ENCODE measurements around the gene TFDP1. TPM values are rescaled to one million over a fixed set of nuclear protein-coding genes. Genes with fewer than 3 reads are reported as not detected.

Gene TFDP1, protein sequence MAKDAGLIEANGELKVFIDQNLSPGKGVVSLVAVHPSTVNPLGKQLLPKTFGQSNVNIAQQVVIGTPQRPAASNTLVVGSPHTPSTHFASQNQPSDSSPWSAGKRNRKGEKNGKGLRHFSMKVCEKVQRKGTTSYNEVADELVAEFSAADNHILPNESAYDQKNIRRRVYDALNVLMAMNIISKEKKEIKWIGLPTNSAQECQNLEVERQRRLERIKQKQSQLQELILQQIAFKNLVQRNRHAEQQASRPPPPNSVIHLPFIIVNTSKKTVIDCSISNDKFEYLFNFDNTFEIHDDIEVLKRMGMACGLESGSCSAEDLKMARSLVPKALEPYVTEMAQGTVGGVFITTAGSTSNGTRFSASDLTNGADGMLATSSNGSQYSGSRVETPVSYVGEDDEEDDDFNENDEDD
- total RNA-seq, result 10 to 100 TPM; 74.8 to 76.1 TPM
- polyA plus RNA-seq (2013, experiment 1 of 2), result 84.3 TPM
- 82.9 TPM for polyA plus RNA-seq (2013, experiment 2 of 2)
- long read RNA-seq, experiment 1, partial matches to known transcripts, result 9 of 36 reads
- long read RNA-seq, experiment 1, other reads (novel, unspliced or antisense), result 24 of 36 reads
- long read RNA-seq, experiment 2, transcript TFDP1-201 (12 exons, 2,648 nt), result major isoform, 54 of 205 reads
- long read RNA-seq, experiment 2, partial matches to known transcripts, result 16 of 205 reads
- long read RNA-seq, experiment 2, other reads (novel, unspliced or antisense), result 135 of 205 reads
- long read RNA-seq, experiment 3, partial matches to known transcripts, result 13 of 49 reads
- long read RNA-seq, experiment 3, other reads (novel, unspliced or antisense), result 33 of 49 reads
- long read RNA-seq, experiment 4, partial matches to known transcripts, result 12 of 23 reads
- long read RNA-seq, experiment 4, other reads (novel, unspliced or antisense), result 11 of 23 reads

DNA sequence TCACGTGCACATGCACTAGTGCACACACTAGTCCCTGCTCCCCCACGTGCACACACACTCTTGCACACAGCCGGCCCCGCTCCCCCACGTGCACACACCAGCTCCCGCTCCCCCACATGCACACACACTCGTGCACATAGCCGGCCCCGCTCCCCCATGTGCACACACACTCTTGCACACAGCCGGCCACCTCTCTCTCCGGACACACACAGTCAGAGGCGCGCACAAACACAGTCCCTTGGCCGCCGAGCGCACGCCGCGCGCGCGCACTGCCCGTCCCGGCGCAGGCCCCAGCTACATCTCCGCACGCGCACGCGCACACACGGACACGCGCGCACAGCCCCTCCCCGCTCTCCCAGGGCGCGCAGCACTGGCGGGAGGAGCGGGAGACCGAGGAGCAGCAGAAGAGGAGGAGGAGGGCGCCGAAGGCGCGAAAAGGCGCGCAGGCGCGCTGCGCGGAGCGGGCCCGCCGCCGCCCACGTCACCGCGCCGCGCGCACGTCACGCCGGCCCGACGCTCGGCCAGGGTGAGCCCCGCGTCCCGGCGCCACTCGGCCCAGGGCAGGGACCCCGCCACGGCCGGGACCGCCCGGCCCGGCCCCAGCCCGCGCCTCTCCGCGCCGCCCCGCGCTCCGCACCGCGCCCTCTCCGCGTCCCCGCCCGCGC is at the start of gene TFDP1:
TFDP1 (plus strand) TSS at position 549 of the 665 bp plus-strand sequence. CDS start 1,085 bp downstream, outside the sequence.
- Histone ChIP-seq H3K27me3 (ENCODE audit: control insufficient read depth, insufficient read depth, low read length, poor library complexity, severe bottlenecking) (no peaks in the 10 kb centered on the region), H3K4me3 (ENCODE audit: low read length) (peak within 1 kb of the TSS; percentile 86), H3K9me3 (ENCODE audit: control insufficient read depth, low read length) (no peaks in the 10 kb centered on the region), H3K4me1 (ENCODE audit: control insufficient read depth, insufficient read depth, low read length) (no peaks in the 10 kb centered on the region), H3K27ac (ENCODE audit: low read depth, low read length) (no peak within 1 kb of the TSS), H3K9ac (ENCODE audit: extremely low read depth, low read length, poor library complexity, severe bottlenecking) (peak within 1 kb of the TSS; percentile 15), H3K36me3 (ENCODE audit: control insufficient read depth, insufficient read depth, low read length) (peaks cover 32% of the 10 kb centered on the region)
- peaks cover 26% of the 10 kb centered on the region for H3K36me3 Mint-ChIP-seq (ENCODE audit: low read depth)
- TF ChIP-seq, protein P1, sequence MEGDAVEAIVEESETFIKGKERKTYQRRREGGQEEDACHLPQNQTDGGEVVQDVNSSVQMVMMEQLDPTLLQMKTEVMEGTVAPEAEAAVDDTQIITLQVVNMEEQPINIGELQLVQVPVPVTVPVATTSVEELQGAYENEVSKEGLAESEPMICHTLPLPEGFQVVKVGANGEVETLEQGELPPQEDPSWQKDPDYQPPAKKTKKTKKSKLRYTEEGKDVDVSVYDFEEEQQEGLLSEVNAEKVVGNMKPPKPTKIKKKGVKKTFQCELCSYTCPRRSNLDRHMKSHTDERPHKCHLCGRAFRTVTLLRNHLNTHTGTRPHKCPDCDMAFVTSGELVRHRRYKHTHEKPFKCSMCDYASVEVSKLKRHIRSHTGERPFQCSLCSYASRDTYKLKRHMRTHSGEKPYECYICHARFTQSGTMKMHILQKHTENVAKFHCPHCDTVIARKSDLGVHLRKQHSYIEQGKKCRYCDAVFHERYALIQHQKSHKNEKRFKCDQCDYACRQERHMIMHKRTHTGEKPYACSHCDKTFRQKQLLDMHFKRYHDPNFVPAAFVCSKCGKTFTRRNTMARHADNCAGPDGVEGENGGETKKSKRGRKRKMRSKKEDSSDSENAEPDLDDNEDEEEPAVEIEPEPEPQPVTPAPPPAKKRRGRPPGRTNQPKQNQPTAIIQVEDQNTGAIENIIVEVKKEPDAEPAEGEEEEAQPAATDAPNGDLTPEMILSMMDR (conservative IDR thresholded peaks at IDR 0.05), result no peak
- no peaks in the 10 kb centered on the region for H3K9me3 Mint-ChIP-seq
- WGBS, 2 experiments (ENCODE audit: insufficient coverage in 1 of 2, insufficient read length in 1 of 2), result 7 to 37% methylated on average over 7 to 92 of the region's 92 CpGs
- peaks cover 9% of the 10 kb centered on the region for H3K4me1 Mint-ChIP-seq
- H3K27ac Mint-ChIP-seq, result peak within 1 kb of the TSS; percentile 64
- H3K4me3 Mint-ChIP-seq, result peak within 1 kb of the TSS; percentile 80
- H3K27me3 Mint-ChIP-seq (ENCODE audit: insufficient read depth), result no peaks in the 10 kb centered on the region
- DNase-seq, result peak; percentile 94

- no peaks in the 10 kb centered on the region for H3K4me1 Mint-ChIP-seq
- Histone ChIP-seq H3K27me3 (ENCODE audit: control insufficient read depth, insufficient read depth, low read length, poor library complexity, severe bottlenecking) (no peaks in the 10 kb centered on the region), H3K4me1 (ENCODE audit: control insufficient read depth, insufficient read depth, low read length) (no peaks in the 10 kb centered on the region), H3K36me3 (ENCODE audit: control insufficient read depth, insufficient read depth, low read length) (peaks cover 30% of the 10 kb centered on the region), H3K4me3 (ENCODE audit: low read length) (no peak overlapping the region), H3K27ac (ENCODE audit: low read depth, low read length) (no peak overlapping the region), H3K9ac (ENCODE audit: extremely low read depth, low read length, poor library complexity, severe bottlenecking) (no peak overlapping the region), H3K9me3 (ENCODE audit: control insufficient read depth, low read length) (no peaks in the 10 kb centered on the region)
- TF ChIP-seq, protein P1 (conservative IDR thresholded peaks at IDR 0.05), result no peak
- no peak overlapping the region for H3K4me3 Mint-ChIP-seq
- 94 to 97% methylated on average over 13 of the region's 13 CpGs for WGBS, 2 experiments (ENCODE audit: insufficient coverage in 1 of 2, insufficient read length in 1 of 2)
- no peak for DNase-seq
- H3K27ac Mint-ChIP-seq, result no peak overlapping the region
- H3K36me3 Mint-ChIP-seq (ENCODE audit: low read depth), result peaks cover 69% of the 10 kb centered on the region
- no peaks in the 10 kb centered on the region for H3K9me3 Mint-ChIP-seq
- H3K27me3 Mint-ChIP-seq (ENCODE audit: insufficient read depth), result no peaks in the 10 kb centered on the region
Observed at GRCh38 chr13:113535381-113535781, 49.2 kb upstream of the TFDP1 start.

GRCh38 chr13:113536461-113537110 is 48.0 kb upstream of the TFDP1 start:
- Mint-ChIP-seq H3K4me1 (no peaks in the 10 kb centered on the region), H3K27me3 (ENCODE audit: insufficient read depth) (no peaks in the 10 kb centered on the region), H3K9me3 (no peaks in the 10 kb centered on the region), H3K36me3 (ENCODE audit: low read depth) (peaks cover 74% of the 10 kb centered on the region), H3K4me3 (no peak overlapping the region), H3K27ac (no peak overlapping the region)
- H3K27me3 ChIP-seq (ENCODE audit: control insufficient read depth, insufficient read depth, low read length, poor library complexity, severe bottlenecking), result no peaks in the 10 kb centered on the region
- TF ChIP-seq, protein P1 (conservative IDR thresholded peaks at IDR 0.05), result no peak
- 95 to 96% methylated on average over 12 to 17 of the region's 18 CpGs for WGBS, 2 experiments (ENCODE audit: insufficient coverage in 1 of 2, insufficient read length in 1 of 2)
- no peak overlapping the region for H3K9ac ChIP-seq (ENCODE audit: extremely low read depth, low read length, poor library complexity, severe bottlenecking)
- no peaks in the 10 kb centered on the region for H3K9me3 ChIP-seq (ENCODE audit: control insufficient read depth, low read length)
- peaks cover 24% of the 10 kb centered on the region for H3K36me3 ChIP-seq (ENCODE audit: control insufficient read depth, insufficient read depth, low read length)
- no peaks in the 10 kb centered on the region for H3K4me1 ChIP-seq (ENCODE audit: control insufficient read depth, insufficient read depth, low read length)
- no peak for DNase-seq
- H3K4me3 ChIP-seq (ENCODE audit: low read length), result no peak overlapping the region
- no peak overlapping the region for H3K27ac ChIP-seq (ENCODE audit: low read depth, low read length)
